ENCODE data around the gene RHEX. TPM values are rescaled to one million over a fixed set of nuclear protein-coding genes. Genes with fewer than 3 reads are reported as not detected.

The RHEX gene
- total RNA-seq, 2 donors from 2014 or later: 3.9 TPM; not detected in 1

- Histone ChIP-seq H3K27ac (no peak overlapping the region), H3K36me3 (no peaks in the 10 kb centered on the region), H3K4me3 (no peak overlapping the region), H3K27me3 (replicated peaks; ENCODE audit: insufficient read depth) (no peaks in the 10 kb centered on the region), H3K4me1 (replicated peaks) (no peaks in the 10 kb centered on the region), H3K9me3 (no peaks in the 10 kb centered on the region)
- 97% methylated on average over 2 of the region's 2 CpGs for WGBS
- intact Hi-C loops (cut with DNase I): no loop called here
- DNase-seq (ENCODE audit: low spot score): no peak
- TF ChIP-seq POLR2AphosphoS5 (IDR thresholded peaks at IDR 0.05): no peak
- no peak for TF ChIP-seq POLR2A (IDR thresholded peaks at IDR 0.05)
- TF ChIP-seq CTCF (IDR thresholded peaks at IDR 0.05): no peak
These were observed 89.8 kb downstream of the RHEX start for GRCh38 chr1:206142770-206143169.

GRCh38 chr1:206143537-206144172, 90.7 kb downstream of the RHEX start:
- intact Hi-C loops (cut with DNase I): no loop called here
- Histone ChIP-seq H3K4me3 (no peak overlapping the region), H3K9me3 (no peaks in the 10 kb centered on the region), H3K36me3 (no peaks in the 10 kb centered on the region), H3K27me3 (replicated peaks; ENCODE audit: insufficient read depth) (no peaks in the 10 kb centered on the region), H3K4me1 (replicated peaks) (no peaks in the 10 kb centered on the region), H3K27ac (no peak overlapping the region)
- TF ChIP-seq POLR2AphosphoS5 (IDR thresholded peaks at IDR 0.05): no peak
- no peak for TF ChIP-seq POLR2A (IDR thresholded peaks at IDR 0.05)
- TF ChIP-seq CTCF (IDR thresholded peaks at IDR 0.05): no peak
- no peak for DNase-seq (ENCODE audit: low spot score)
- 78% methylated on average over 15 of the region's 15 CpGs for WGBS

- Histone ChIP-seq H3K36me3 (no peaks in the 10 kb centered on the region), H3K4me3 (no peak overlapping the region), H3K4me1 (replicated peaks) (no peaks in the 10 kb centered on the region), H3K27me3 (replicated peaks; ENCODE audit: insufficient read depth) (no peaks in the 10 kb centered on the region), H3K9me3 (no peaks in the 10 kb centered on the region), H3K27ac (no peak overlapping the region)
- 58% methylated on average over 2 of the region's 2 CpGs for WGBS
- TF ChIP-seq POLR2A (IDR thresholded peaks at IDR 0.05): no peak
- TF ChIP-seq CTCF (IDR thresholded peaks at IDR 0.05): no peak
- TF ChIP-seq POLR2AphosphoS5 (IDR thresholded peaks at IDR 0.05): no peak
- intact Hi-C loops (cut with DNase I): no loop called here
- no peak for DNase-seq (ENCODE audit: low spot score)
These were observed 91.6 kb downstream of the RHEX start for GRCh38 chr1:206144605-206145004.

GRCh38 chr1:206145771-206146290, 92.9 kb downstream of the RHEX start:
- WGBS: 64% methylated on average over 3 of the region's 3 CpGs
- H3K27ac ChIP-seq: no peak overlapping the region
- H3K9me3 ChIP-seq: no peaks in the 10 kb centered on the region
- no peaks in the 10 kb centered on the region for H3K4me1 ChIP-seq (replicated peaks)
- no peaks in the 10 kb centered on the region for H3K36me3 ChIP-seq
- H3K4me3 ChIP-seq: no peak overlapping the region
- intact Hi-C loops (cut with DNase I): no loop called here
- TF ChIP-seq POLR2AphosphoS5 (IDR thresholded peaks at IDR 0.05) (no peak), CTCF (IDR thresholded peaks at IDR 0.05) (no peak), POLR2A (IDR thresholded peaks at IDR 0.05) (no peak)
- no peak for DNase-seq (ENCODE audit: low spot score)
- no peaks in the 10 kb centered on the region for H3K27me3 ChIP-seq (replicated peaks; ENCODE audit: insufficient read depth)

Small RNAs within 50 kb of the gene (small RNA-seq; reads per million reads assigned to genes)
- 0 reads per million in 2 donors for gene RF00271

Other genes starting within 250 kb of the RHEX start
- gene SLC41A1, start 240.0 kb upstream of the RHEX start, total RNA-seq: 100 to 1,000 TPM in 1 of 2 donors, 10 to 100 TPM in 1; 20.3 to 114 TPM
- gene PM20D1, start 203.0 kb upstream of the RHEX start, total RNA-seq: not detected
- gene SLC26A9, start 109.7 kb upstream of the RHEX start, total RNA-seq: under 1 TPM in 1 of 2 donors, not detected in 1; 0.09 TPM
- gene RAB7B, start 49.8 kb upstream of the RHEX start, total RNA-seq: 10 to 100 TPM; 16.1 to 17.5 TPM
- not detected for gene CTSE, start 29.3 kb upstream of the RHEX start, total RNA-seq
- not detected for gene AVPR1B, start 64.2 kb downstream of the RHEX start, total RNA-seq
- gene FAM72A, start 149.7 kb downstream of the RHEX start, total RNA-seq: 1 to 10 TPM in 1 of 2 donors, under 1 TPM in 1; 0.27 to 2.2 TPM
- gene SRGAP2, start 150.4 kb downstream of the RHEX start, total RNA-seq: 10 to 100 TPM; 14.4 to 28.1 TPM